ENCODE data around the gene TRAF3.
"Not testable (repeated sequence)": the region's sequence is repeated elsewhere in the genome, so short reads cannot be mapped to it uniquely, and the experiment has no call there.

The TRAF3 gene

DNA sequence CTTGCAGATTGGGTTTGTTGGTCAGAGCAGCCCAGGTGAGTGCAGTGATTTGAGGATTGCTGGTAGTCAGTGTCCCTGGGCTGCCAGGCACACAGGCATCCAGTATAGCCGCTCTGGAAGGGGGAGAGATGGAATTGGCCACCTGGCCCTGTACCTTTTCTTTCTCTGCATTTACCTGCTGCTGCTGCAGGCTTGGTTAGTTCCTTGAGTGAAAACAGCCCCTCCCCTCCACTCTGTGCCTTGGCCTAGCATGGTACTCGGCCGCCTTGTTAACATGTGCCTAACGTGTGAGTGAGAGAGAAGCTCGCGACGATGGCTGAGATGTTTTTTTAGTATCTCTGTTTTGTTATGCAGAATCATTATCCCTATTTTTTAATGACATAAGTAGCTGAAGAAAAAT, 95.9 kb downstream of the TRAF3 start:
- Histone ChIP-seq H2AFZ (ENCODE audit: insufficient read depth, low read length, poor library complexity) (no peak overlapping the region), H4K91ac (ENCODE audit: low read depth, low read length) (no peak overlapping the region), H4K8ac (ENCODE audit: low read depth, low read length) (no peak overlapping the region), H3K18ac (ENCODE audit: low read length) (no peak overlapping the region), H2BK120ac (ENCODE audit: insufficient read depth, low read length, poor library complexity) (no peak overlapping the region), H2AK5ac (ENCODE audit: low read length) (no peak overlapping the region), H3K9me3 (ENCODE audit: insufficient read depth, low read depth, low read length) (peaks cover 2% of the 10 kb centered on the region), H3K14ac (ENCODE audit: low read length) (no peak overlapping the region), H3K36me3 (ENCODE audit: control insufficient read depth in 1 of 2, insufficient read depth in 2 of 2, low read length in 2 of 2) (peaks cover 22 to 31% of the 10 kb centered on the region in 2 experiments), H3K9ac (ENCODE audit: low read length) (no peak overlapping the region), H3K4me3 (ENCODE audit: low read depth, low read length) (no peak overlapping the region), H2BK12ac (ENCODE audit: low read length) (no peak overlapping the region), H2BK5ac (ENCODE audit: low read depth, low read length, poor library complexity) (no peak overlapping the region), H3K79me1 (ENCODE audit: low read length) (no peaks in the 10 kb centered on the region), H3K23ac (ENCODE audit: low read length) (no peak overlapping the region), H3K4me2 (ENCODE audit: low read length) (no peak overlapping the region), H3K27ac (ENCODE audit: low read depth, low read length) (no peak overlapping the region), H3K27me3 (ENCODE audit: insufficient read depth, low read length) (no peaks in the 10 kb centered on the region), H4K12ac (ENCODE audit: low read depth, low read length) (no peak overlapping the region), H3K4ac (ENCODE audit: low read depth, low read length) (no peak overlapping the region), H3K79me2 (ENCODE audit: control insufficient read depth, insufficient read depth, low read length, poor library complexity) (no peaks in the 10 kb centered on the region), H3K4me1 (ENCODE audit: control insufficient read depth in 1 of 2, insufficient read depth in 2 of 2, low read length in 2 of 2) (no peaks in the 10 kb centered on the region)
- no CpG with 5 or more reads among the region's 7 CpGs for WGBS (ENCODE audit: extremely low coverage, insufficient coverage, insufficient read length)
- DNase-seq: no peak

DNA sequence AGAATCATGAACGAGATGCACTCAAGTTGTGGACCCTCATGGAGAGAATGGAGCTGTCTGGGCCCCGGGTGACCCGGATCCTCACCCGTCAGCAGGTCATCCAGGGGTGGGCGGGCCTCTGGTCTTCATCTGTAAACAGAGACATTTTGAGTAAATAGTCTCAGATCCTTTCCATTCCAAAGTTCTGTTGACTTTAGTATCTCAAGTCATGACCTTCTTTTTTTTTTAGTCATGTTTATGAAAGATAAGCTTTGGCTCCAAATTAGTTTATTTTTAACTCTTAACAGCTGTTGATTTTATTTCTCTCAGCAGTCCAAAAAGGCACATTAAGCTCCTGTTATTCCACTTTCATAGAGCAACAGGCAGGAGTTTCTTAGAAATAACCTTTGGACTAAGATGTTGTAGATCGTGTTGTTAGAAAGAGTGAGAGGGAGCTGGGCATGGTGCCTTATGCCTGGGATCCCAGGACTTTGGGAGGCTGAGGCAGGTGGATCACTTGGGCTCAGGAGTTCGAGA, 96.4 kb downstream of the TRAF3 start:
- Histone ChIP-seq H3K4me3 (ENCODE audit: low read depth, low read length) (no peak overlapping the region), H3K23ac (ENCODE audit: low read length) (no peak overlapping the region), H3K27me3 (ENCODE audit: insufficient read depth, low read length) (no peaks in the 10 kb centered on the region), H3K4me1 (ENCODE audit: control insufficient read depth in 1 of 2, insufficient read depth in 2 of 2, low read length in 2 of 2) (no peaks in the 10 kb centered on the region), H4K91ac (ENCODE audit: low read depth, low read length) (no peak overlapping the region), H2AK5ac (ENCODE audit: low read length) (no peak overlapping the region), H3K36me3 (ENCODE audit: control insufficient read depth in 1 of 2, insufficient read depth in 2 of 2, low read length in 2 of 2) (peaks cover 22 to 31% of the 10 kb centered on the region in 2 experiments), H2BK12ac (ENCODE audit: low read length) (no peak overlapping the region), H3K79me1 (ENCODE audit: low read length) (no peaks in the 10 kb centered on the region), H2BK120ac (ENCODE audit: insufficient read depth, low read length, poor library complexity) (no peak overlapping the region), H3K9me3 (ENCODE audit: insufficient read depth, low read depth, low read length) (no peaks in the 10 kb centered on the region), H3K14ac (ENCODE audit: low read length) (no peak overlapping the region), H3K27ac (ENCODE audit: low read depth, low read length) (no peak overlapping the region), H2BK5ac (ENCODE audit: low read depth, low read length, poor library complexity) (no peak overlapping the region), H3K18ac (ENCODE audit: low read length) (no peak overlapping the region), H3K9ac (ENCODE audit: low read length) (no peak overlapping the region), H4K8ac (ENCODE audit: low read depth, low read length) (no peak overlapping the region), H3K4ac (ENCODE audit: low read depth, low read length) (no peak overlapping the region), H3K79me2 (ENCODE audit: control insufficient read depth, insufficient read depth, low read length, poor library complexity) (no peaks in the 10 kb centered on the region), H4K12ac (ENCODE audit: low read depth, low read length) (no peak overlapping the region), H2AFZ (ENCODE audit: insufficient read depth, low read length, poor library complexity) (no peak overlapping the region), H3K4me2 (ENCODE audit: low read length) (no peak overlapping the region)
- no peak for DNase-seq
- WGBS (ENCODE audit: extremely low coverage, insufficient coverage, insufficient read length): no CpG with 5 or more reads among the region's 7 CpGs

DNA sequence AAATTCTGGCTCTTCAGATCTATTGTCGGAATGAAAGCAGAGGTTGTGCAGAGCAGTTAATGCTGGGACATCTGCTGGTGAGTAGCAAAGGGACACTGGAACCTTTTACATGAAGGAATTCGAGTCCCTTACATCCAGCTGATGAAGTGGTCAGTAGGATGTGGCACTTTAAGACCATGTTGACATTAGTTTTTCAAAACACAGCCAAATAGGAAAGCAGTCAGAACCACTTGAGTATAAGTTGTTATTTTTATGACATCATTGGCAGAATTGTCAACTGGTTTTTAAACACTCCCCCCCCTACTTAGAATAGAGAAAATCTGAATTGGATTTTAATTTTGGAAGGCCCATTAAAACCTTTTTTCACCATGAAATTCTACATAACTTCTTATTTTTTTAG, 98.4 kb downstream of the TRAF3 start:
- no peak for DNase-seq
- Histone ChIP-seq H2AK5ac (ENCODE audit: low read length) (no peak overlapping the region), H3K9ac (ENCODE audit: low read length) (no peak overlapping the region), H4K8ac (ENCODE audit: low read depth, low read length) (no peak overlapping the region), H2AFZ (ENCODE audit: insufficient read depth, low read length, poor library complexity) (no peak overlapping the region), H2BK12ac (ENCODE audit: low read length) (no peak overlapping the region), H3K23ac (ENCODE audit: low read length) (no peak overlapping the region), H3K27me3 (ENCODE audit: insufficient read depth, low read length) (no peaks in the 10 kb centered on the region), H3K4me3 (ENCODE audit: low read depth, low read length) (no peak overlapping the region), H3K4ac (ENCODE audit: low read depth, low read length) (no peak overlapping the region), H3K79me1 (ENCODE audit: low read length) (no peaks in the 10 kb centered on the region), H3K4me1 (ENCODE audit: control insufficient read depth in 1 of 2, insufficient read depth in 2 of 2, low read length in 2 of 2) (peaks cover 0 to 3% of the 10 kb centered on the region in 2 experiments), H3K4me2 (ENCODE audit: low read length) (no peak overlapping the region), H2BK5ac (ENCODE audit: low read depth, low read length, poor library complexity) (no peak overlapping the region), H3K36me3 (ENCODE audit: control insufficient read depth in 1 of 2, insufficient read depth in 2 of 2, low read length in 2 of 2) (peaks cover 16 to 27% of the 10 kb centered on the region in 2 experiments), H3K14ac (ENCODE audit: low read length) (no peak overlapping the region), H4K12ac (ENCODE audit: low read depth, low read length) (no peak overlapping the region), H3K27ac (ENCODE audit: low read depth, low read length) (no peak overlapping the region), H3K79me2 (ENCODE audit: control insufficient read depth, insufficient read depth, low read length, poor library complexity) (no peaks in the 10 kb centered on the region), H4K91ac (ENCODE audit: low read depth, low read length) (no peak overlapping the region), H3K9me3 (ENCODE audit: insufficient read depth, low read depth, low read length) (no peaks in the 10 kb centered on the region), H2BK120ac (ENCODE audit: insufficient read depth, low read length, poor library complexity) (no peak overlapping the region), H3K18ac (ENCODE audit: low read length) (no peak overlapping the region)
- WGBS (ENCODE audit: extremely low coverage, insufficient coverage, insufficient read length): no CpG with 5 or more reads among the region's 2 CpGs

GRCh38 chr14:102877511-102877910, 100.3 kb downstream of the TRAF3 start:
- H3K9me3 ChIP-seq (ENCODE audit: insufficient read depth, low read depth, low read length); H3K79me2 ChIP-seq (ENCODE audit: control insufficient read depth, insufficient read depth, low read length, poor library complexity); H2AFZ ChIP-seq (ENCODE audit: insufficient read depth, low read length, poor library complexity); H3K4me3 ChIP-seq (ENCODE audit: low read depth, low read length); H2AK5ac ChIP-seq (ENCODE audit: low read length); H4K91ac ChIP-seq (ENCODE audit: low read depth, low read length); H4K12ac ChIP-seq (ENCODE audit: low read depth, low read length); H3K79me1 ChIP-seq (ENCODE audit: low read length); H3K4me1 ChIP-seq (ENCODE audit: control insufficient read depth in 1 of 2, insufficient read depth in 2 of 2, low read length in 2 of 2); H3K14ac ChIP-seq (ENCODE audit: low read length); H4K8ac ChIP-seq (ENCODE audit: low read depth, low read length); H3K4ac ChIP-seq (ENCODE audit: low read depth, low read length); H3K9ac ChIP-seq (ENCODE audit: low read length); H2BK5ac ChIP-seq (ENCODE audit: low read depth, low read length, poor library complexity); H3K27me3 ChIP-seq (ENCODE audit: insufficient read depth, low read length); DNase-seq; H3K4me2 ChIP-seq (ENCODE audit: low read length); H3K27ac ChIP-seq (ENCODE audit: low read depth, low read length); H2BK120ac ChIP-seq (ENCODE audit: insufficient read depth, low read length, poor library complexity); H3K23ac ChIP-seq (ENCODE audit: low read length); H3K18ac ChIP-seq (ENCODE audit: low read length); H2BK12ac ChIP-seq (ENCODE audit: low read length): not testable (repeated sequence)
- no CpG with 5 or more reads among the region's 10 CpGs for WGBS (ENCODE audit: extremely low coverage, insufficient coverage, insufficient read length)
- peaks cover 9 to 17% of the 10 kb centered on the region in 2 experiments for H3K36me3 ChIP-seq (ENCODE audit: control insufficient read depth in 1 of 2, insufficient read depth in 2 of 2, low read length in 2 of 2)
